ENCODE data around the gene TP53I13. TPM values are rescaled to one million over a fixed set of nuclear protein-coding genes. Genes with fewer than 3 reads are reported as not detected.

TP53I13 gene
- total RNA-seq, 1 experiment from 2014 or later, result 28.1 TPM

GRCh38 chr17:29565643-29566472 is 2.6 kb upstream of the TP53I13 start:
- Histone ChIP-seq H2BK20ac (ENCODE audit: low read depth, low read length, poor library complexity, severe bottlenecking) (no peak overlapping the region), H2BK12ac (ENCODE audit: insufficient read length, low read depth, low read length) (no peak overlapping the region), H2BK120ac (ENCODE audit: low read depth, low read length, poor library complexity, severe bottlenecking) (no peak overlapping the region), H3K14ac (ENCODE audit: insufficient read depth, low read length) (no peak overlapping the region), H3K79me2 (ENCODE audit: insufficient read depth, low read length) (no peaks in the 10 kb centered on the region), H4K91ac (ENCODE audit: insufficient read length, low read depth, low read length) (no peak overlapping the region), H3K56ac (ENCODE audit: insufficient read length, low read depth, low read length) (no peak overlapping the region), H3K9ac (ENCODE audit: extremely low read depth, insufficient read length, low read length) (no peak overlapping the region), H4K8ac (replicated peaks; ENCODE audit: insufficient read length, low read depth, low read length) (no peak overlapping the region), H2BK15ac (ENCODE audit: low read depth, low read length) (no peak overlapping the region), H2AK5ac (ENCODE audit: insufficient read length, low read length) (no peak overlapping the region), H3K18ac (ENCODE audit: insufficient read length, low read depth, low read length) (no peak overlapping the region), H3K27me3 (ENCODE audit: insufficient read depth, low read length) (peaks cover 8% of the 10 kb centered on the region; the same call in 1 of the 2 replicates), H3K4me2 (ENCODE audit: insufficient read depth, insufficient read length, low read length) (peak overlapping the region; percentile 77), H3K27ac (ENCODE audit: insufficient read length, low read depth, low read length) (no peak overlapping the region), H4K20me1 (ENCODE audit: control insufficient read depth, insufficient read depth, insufficient read length) (no peaks in the 10 kb centered on the region), H4K5ac (ENCODE audit: insufficient read length, low read depth, low read length) (no peak overlapping the region), H3K23me2 (ENCODE audit: insufficient read length, low read depth, low read length, poor library complexity, severe bottlenecking) (peaks cover 21% of the 10 kb centered on the region), H3K23ac (ENCODE audit: insufficient read length, low read depth, low read length) (no peak overlapping the region), H3K4me1 (ENCODE audit: insufficient read depth, low read length) (no peaks in the 10 kb centered on the region), H2AFZ (ENCODE audit: low read length) (no peak overlapping the region), H3K4ac (ENCODE audit: low read depth, low read length) (no peak overlapping the region), H2BK5ac (ENCODE audit: insufficient read length, low read length) (no peak overlapping the region), H3K79me1 (ENCODE audit: insufficient read depth, low read depth, low read length, poor library complexity, severe bottlenecking) (no peaks in the 10 kb centered on the region), H3K9me3 (ENCODE audit: control insufficient read depth, low read depth, low read length) (no peaks in the 10 kb centered on the region), H3T11ph (ENCODE audit: low read length) (no peak overlapping the region)
- H3K36me3 Mint-ChIP-seq (ENCODE audit: insufficient read depth in 1 of 3, low read depth in 3 of 3), result peaks cover 0 to 5% (median 5%) of the 10 kb centered on the region in 3 experiments; a peak in 5 of 7 replicates
- peaks cover 13 to 16% of the 10 kb centered on the region in 2 experiments for H3K4me1 Mint-ChIP-seq
- peak; percentile 48; the same call in 2 of the 3 replicates for TF ChIP-seq CTCF (conservative IDR thresholded peaks at IDR 0.05)
- no CpG with 5 or more reads among the region's 55 CpGs for WGBS (ENCODE audit: extremely low coverage, insufficient read length, low lambda C conversion rate)
- H3K27me3 Mint-ChIP-seq (ENCODE audit: low read depth), result peaks cover 51% of the 10 kb centered on the region
- no peaks in the 10 kb centered on the region; a peak in 1 of 5 replicates for H3K9me3 Mint-ChIP-seq
- DNase-seq, result peak; percentile 82
- peak overlapping the region; percentile 68 to 86 for H3K4me3 Mint-ChIP-seq
- H3K27ac Mint-ChIP-seq, result no peak overlapping the region

Measured in H9 (cell line).